ENCODE results near the gene PARN. TPM values are rescaled to one million over a fixed set of nuclear protein-coding genes. Genes with fewer than 3 reads are reported as not detected.
A peak's percentile ranks its signal among the peaks of the same experiment; 100 is the strongest.

The PARN gene
- total and polyA plus RNA-seq, 9 of the 15 experiments (the other 6 are each of a cell fraction or from before 2014, with no cell fraction given): 9.6 to 51.3 (median 40.4) TPM

- TF ChIP-seq HNRNPLL (IDR thresholded peaks at IDR 0.05; ENCODE audit: low read depth, low read length, poor library complexity, severe bottlenecking) (no peak), ELF4 (CRISPR knock-in tag; IDR thresholded peaks at IDR 0.05) (no peak), ZNF740 (CRISPR knock-in tag; IDR thresholded peaks at IDR 0.05) (no peak), ZNF740 (tag; IDR thresholded peaks at IDR 0.05) (no peak), CEBPG (CRISPR knock-in tag; IDR thresholded peaks at IDR 0.05) (no peak), CEBPG (tag; conservative IDR thresholded peaks at IDR 0.05 in 1 of 2, IDR thresholded peaks at IDR 0.05 in 1 of 2) (no peak), ZNF655 (CRISPR knock-in tag; IDR thresholded peaks at IDR 0.05) (no peak), ATF1 (CRISPR knock-in tag; IDR thresholded peaks at IDR 0.05) (no peak), ATF1 (tag; IDR thresholded peaks at IDR 0.05) (no peak), IRF1 (CRISPR knock-in tag; IDR thresholded peaks at IDR 0.05; ENCODE audit: borderline replicate concordance) (no peak), RAD21 (CRISPR knock-in tag; conservative IDR thresholded peaks at IDR 0.05 in 1 of 2, IDR thresholded peaks at IDR 0.05 in 1 of 2) (no peak), FOXK2 (conservative IDR thresholded peaks at IDR 0.05 in 1 of 2, IDR thresholded peaks at IDR 0.05 in 1 of 2; ENCODE audit: low read depth in 2 of 2) (0 out of 4 replicates have a peak, but pooled peaks of 1 of the 2 experiments have one; percentile 23), SREBF2 (CRISPR knock-in tag; IDR thresholded peaks at IDR 0.05) (no peak), MAFK (IDR thresholded peaks at IDR 0.05; ENCODE audit: low read length) (peak; percentile 79), SIN3B (IDR thresholded peaks at IDR 0.05; ENCODE audit: low read depth) (no peak), PCBP2 (IDR thresholded peaks at IDR 0.05; ENCODE audit: low read depth, low read length, poor library complexity, severe bottlenecking) (no peak), U2AF2 (optimal IDR thresholded peaks at IDR 0.05; ENCODE audit: low read depth, low read length) (no peak), RNF2 (IDR thresholded peaks at IDR 0.05) (no peak), L3MBTL2 (IDR thresholded peaks at IDR 0.05) (no peak), HNRNPUL1 (IDR thresholded peaks at IDR 0.05; ENCODE audit: low read length) (no peak)
These were observed 126.9 kb downstream of the PARN start (continued) for GRCh38 chr16:14502932-14503741.

Measured in K562 (cell line).